Neural cell (in vitro differentiated cells): ENCODE data around the gene UGGT2. TPM values are rescaled to one million over a fixed set of nuclear protein-coding genes. Genes with fewer than 3 reads are reported as not detected.

Source experiments
- H2AFZ ChIP-seq: fragments of 200-600, 300-800 bp; sonication (generic), shearing (Covaris generic); 2 replicates; pipeline ENCODE4 v1.6.0; 2014; ENCODE audit warnings: low read depth, mild to moderate bottlenecking, antibody characterized with exemption, low read length, moderate library complexity
- H3F3A ChIP-seq: fragments of 200-600 bp; shearing (Covaris generic); 2 replicates; pipeline ENCODE4 v1.6.1; 2016; ENCODE audit warnings: mild to moderate bottlenecking, moderate library complexity, mixed read lengths, antibody characterized with exemption, low read length; ENCODE audit not compliant: insufficient read depth, poor library complexity, severe bottlenecking
- H3K27ac ChIP-seq: fragments of 200-600, 300-800 bp; sonication (generic), shearing (Covaris generic); 2 replicates; pipeline ENCODE4 v1.5.1; 2014; ENCODE audit warnings: mild to moderate bottlenecking, low read length, moderate library complexity
- H3K27me3 ChIP-seq: fragments of 300-800, 200-600 bp; sonication (generic), shearing (Covaris generic); 2 replicates; pipeline ENCODE4 v1.6.0; 2014; ENCODE audit warnings: mild to moderate bottlenecking, low read depth, low read length, moderate library complexity; ENCODE audit not compliant: insufficient read depth
- H3K36me3 ChIP-seq: fragments of 300-800, 200-600 bp; sonication (generic), shearing (Covaris generic); 2 replicates; pipeline ENCODE4 v1.5.1; 2014; ENCODE audit warnings: mild to moderate bottlenecking, antibody characterized with exemption, low read length, moderate library complexity; ENCODE audit not compliant: insufficient read depth
- H3K4me2 ChIP-seq: fragments of 300-800, 200-600 bp; sonication (generic), shearing (Covaris generic); 2 replicates; pipeline ENCODE4 v1.6.0; 2014; ENCODE audit warnings: mild to moderate bottlenecking, low read length
- H3K4me3 ChIP-seq: fragments of 300-800, 200-600 bp; sonication (generic), shearing (Covaris generic); 2 replicates; pipeline ENCODE4 v1.5.1; 2014; ENCODE audit warnings: mild to moderate bottlenecking, low read length, moderate library complexity
- H3K79me2 ChIP-seq: fragments of 200-600 bp; shearing (Covaris generic); replicated peaks from 2 replicates; pipeline ENCODE4 v1.6.0; 2014; ENCODE audit warnings: mild to moderate bottlenecking, low read length, moderate library complexity; ENCODE audit not compliant: insufficient read depth
- H3K9ac ChIP-seq: fragments of 300-800, 200-600 bp; sonication (generic), shearing (Covaris generic); 2 replicates; pipeline ENCODE4 v1.6.1; 2016; ENCODE audit warnings: mild to moderate bottlenecking, low read length, mixed read lengths
- H3K9me2 ChIP-seq: fragments of 200-600 bp; shearing (Covaris generic); 2 replicates; pipeline ENCODE4 v1.6.1; 2016; ENCODE audit warnings: mild to moderate bottlenecking, low read length, mixed read lengths; ENCODE audit not compliant: insufficient read depth
- H3K9me3 ChIP-seq: fragments of 200-600, 300-800 bp; sonication (generic), shearing (Covaris generic); 2 replicates; pipeline ENCODE4 v1.6.1; 2016; ENCODE audit warnings: mild to moderate bottlenecking, mixed run types, low read length, moderate library complexity, mixed read lengths
- H4K20me1 ChIP-seq: fragments of 200-600 bp; shearing (Covaris generic); 2 replicates; pipeline ENCODE4 v1.6.1; 2016; ENCODE audit warnings: mild to moderate bottlenecking, mixed run types; ENCODE audit not compliant: insufficient read depth
- CTCF ChIP-seq: fragments of 450-650 bp; IDR thresholded peaks from 2 replicates; pipeline ENCODE4 v1.5.1; 2014; ENCODE audit warnings: antibody characterized with exemption, mild to moderate bottlenecking, moderate library complexity; ENCODE audit not compliant: poor library complexity, severe bottlenecking
- EP300 ChIP-seq: fragments of 450-650 bp; conservative IDR thresholded peaks from 2 replicates; pipeline ENCODE4 v1.6.1; 2014; ENCODE audit warnings: antibody characterized with exemption, mild to moderate bottlenecking, moderate library complexity; ENCODE audit not compliant: poor library complexity, severe bottlenecking
- EZH2 ChIP-seq: fragments of 200-600, 300-800 bp; shearing (Covaris generic), sonication (generic); IDR thresholded peaks from 2 replicates; pipeline ENCODE4 v1.6.1; 2014; ENCODE audit warnings: antibody characterized with exemption, low read length, borderline replicate concordance, mild to moderate bottlenecking; ENCODE audit not compliant: insufficient read depth, poor library complexity, severe bottlenecking
- MXI1 ChIP-seq: fragments of 450-650 bp; conservative IDR thresholded peaks from 2 replicates; pipeline ENCODE4 v1.6.1; 2014; ENCODE audit warnings: antibody characterized with exemption, mild to moderate bottlenecking; ENCODE audit not compliant: poor library complexity, severe bottlenecking
- POLR2AphosphoS5 ChIP-seq: IDR thresholded peaks from 2 replicates; pipeline ENCODE4 v1.6.1; 2012
- RAD21 ChIP-seq: fragments of 450-650 bp; conservative IDR thresholded peaks from 2 replicates; pipeline ENCODE4 v1.6.1; 2014; ENCODE audit warnings: antibody characterized with exemption, mild to moderate bottlenecking, moderate library complexity
- SMC3 ChIP-seq: fragments of 450-650 bp; conservative IDR thresholded peaks from 2 replicates; pipeline ENCODE4 v1.6.1; 2014; ENCODE audit warnings: antibody characterized with exemption, mild to moderate bottlenecking, moderate library complexity; ENCODE audit not compliant: poor library complexity
- TAF1 ChIP-seq: IDR thresholded peaks from 2 replicates; pipeline ENCODE4 v1.6.1; 2012; ENCODE audit warnings: low read depth
- polyA plus RNA-seq: library from polyadenylated mRNA; depleted of rRNA; stranded (reverse); fragments of >200 nt; gene quantifications from 2 replicates; pipeline ENCODE4 v1.2.3, GENCODE V29; 2014
- TF ChIP-seq, protein P1 (sequence below): IDR thresholded peaks from 2 replicates; pipeline ENCODE4 v1.6.1; 2012; ENCODE audit warnings: borderline replicate concordance

UGGT2 gene
- polyA plus RNA-seq, 1 donor from 2014 or later = 35.3 TPM

DNA sequence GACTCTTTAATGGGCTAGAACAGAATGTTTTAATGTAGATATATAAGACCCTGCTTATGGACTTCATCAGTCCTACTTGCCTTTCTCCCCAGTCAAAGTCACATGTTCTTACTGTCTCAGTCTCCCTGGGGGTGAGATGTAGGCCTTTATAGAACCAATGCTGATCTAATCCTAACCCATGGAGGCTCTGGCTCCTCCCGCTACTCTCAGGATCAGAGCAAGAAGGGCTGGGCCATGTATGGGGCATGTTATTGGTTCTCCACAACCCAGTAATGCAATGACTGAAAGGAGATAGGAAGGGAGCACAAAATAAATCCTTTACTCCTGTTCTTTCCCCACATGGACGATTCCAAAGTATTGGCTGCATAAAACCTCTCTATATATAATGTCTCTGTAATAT is 82.3 kb downstream of the UGGT2 start:
- H3K9me2 ChIP-seq = no peaks in the 10 kb centered on the region
- H2AFZ ChIP-seq = no peak overlapping the region
- TF ChIP-seq POLR2AphosphoS5 = no peak
- TF ChIP-seq TAF1 = no peak
- TF ChIP-seq CTCF = no peak
- no peak for TF ChIP-seq RAD21
- TF ChIP-seq EP300 = no peak
- no peak for TF ChIP-seq EZH2
- no peak for TF ChIP-seq MXI1
- TF ChIP-seq, protein P1, sequence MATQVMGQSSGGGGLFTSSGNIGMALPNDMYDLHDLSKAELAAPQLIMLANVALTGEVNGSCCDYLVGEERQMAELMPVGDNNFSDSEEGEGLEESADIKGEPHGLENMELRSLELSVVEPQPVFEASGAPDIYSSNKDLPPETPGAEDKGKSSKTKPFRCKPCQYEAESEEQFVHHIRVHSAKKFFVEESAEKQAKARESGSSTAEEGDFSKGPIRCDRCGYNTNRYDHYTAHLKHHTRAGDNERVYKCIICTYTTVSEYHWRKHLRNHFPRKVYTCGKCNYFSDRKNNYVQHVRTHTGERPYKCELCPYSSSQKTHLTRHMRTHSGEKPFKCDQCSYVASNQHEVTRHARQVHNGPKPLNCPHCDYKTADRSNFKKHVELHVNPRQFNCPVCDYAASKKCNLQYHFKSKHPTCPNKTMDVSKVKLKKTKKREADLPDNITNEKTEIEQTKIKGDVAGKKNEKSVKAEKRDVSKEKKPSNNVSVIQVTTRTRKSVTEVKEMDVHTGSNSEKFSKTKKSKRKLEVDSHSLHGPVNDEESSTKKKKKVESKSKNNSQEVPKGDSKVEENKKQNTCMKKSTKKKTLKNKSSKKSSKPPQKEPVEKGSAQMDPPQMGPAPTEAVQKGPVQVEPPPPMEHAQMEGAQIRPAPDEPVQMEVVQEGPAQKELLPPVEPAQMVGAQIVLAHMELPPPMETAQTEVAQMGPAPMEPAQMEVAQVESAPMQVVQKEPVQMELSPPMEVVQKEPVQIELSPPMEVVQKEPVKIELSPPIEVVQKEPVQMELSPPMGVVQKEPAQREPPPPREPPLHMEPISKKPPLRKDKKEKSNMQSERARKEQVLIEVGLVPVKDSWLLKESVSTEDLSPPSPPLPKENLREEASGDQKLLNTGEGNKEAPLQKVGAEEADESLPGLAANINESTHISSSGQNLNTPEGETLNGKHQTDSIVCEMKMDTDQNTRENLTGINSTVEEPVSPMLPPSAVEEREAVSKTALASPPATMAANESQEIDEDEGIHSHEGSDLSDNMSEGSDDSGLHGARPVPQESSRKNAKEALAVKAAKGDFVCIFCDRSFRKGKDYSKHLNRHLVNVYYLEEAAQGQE = no peak
- no peak for TF ChIP-seq SMC3
- H3K27ac ChIP-seq = no peak overlapping the region
- no peaks in the 10 kb centered on the region for H3K27me3 ChIP-seq
- no peaks in the 10 kb centered on the region for H3K79me2 ChIP-seq
- H3K4me3 ChIP-seq = no peak overlapping the region
- H3K9ac ChIP-seq = no peak overlapping the region
- H3K9me3 ChIP-seq = no peaks in the 10 kb centered on the region
- H4K20me1 ChIP-seq = no peaks in the 10 kb centered on the region
- H3K36me3 ChIP-seq = no peaks in the 10 kb centered on the region
- no peak overlapping the region for H3K4me2 ChIP-seq
- H3F3A ChIP-seq = no peaks in the 10 kb centered on the region

DNA sequence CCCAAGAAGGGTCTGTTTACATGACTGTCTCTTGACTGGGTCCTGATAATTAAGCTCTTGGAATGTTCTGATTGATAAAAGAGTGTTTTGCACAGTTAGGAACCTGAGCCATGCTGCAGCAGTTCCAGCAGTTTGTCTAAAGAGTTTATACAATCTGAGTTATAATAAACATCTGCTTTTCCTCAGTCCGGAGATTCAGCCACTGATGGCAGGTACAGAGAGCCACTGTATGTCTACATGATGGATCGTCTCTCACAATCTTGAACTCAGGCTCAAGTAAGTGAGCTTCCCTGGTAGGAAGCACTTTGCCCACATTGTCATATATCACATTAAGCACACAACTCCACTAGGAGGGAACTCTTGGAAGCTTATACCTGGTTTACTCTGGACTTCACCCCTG is 84.3 kb downstream of the UGGT2 start:
- Histone ChIP-seq H4K20me1 (no peaks in the 10 kb centered on the region), H3K9ac (no peak overlapping the region), H3K4me3 (no peak overlapping the region), H3K9me2 (no peaks in the 10 kb centered on the region), H3K9me3 (no peaks in the 10 kb centered on the region), H3F3A (no peaks in the 10 kb centered on the region), H3K27ac (no peak overlapping the region), H3K4me2 (no peak overlapping the region), H3K36me3 (no peaks in the 10 kb centered on the region), H3K79me2 (no peaks in the 10 kb centered on the region), H3K27me3 (no peaks in the 10 kb centered on the region), H2AFZ (no peak overlapping the region)
- TF ChIP-seq TAF1 (no peak), EP300 (no peak), POLR2AphosphoS5 (no peak), CTCF (no peak), EZH2 (no peak), MXI1 (no peak), RAD21 (no peak), SMC3 (no peak)
- TF ChIP-seq, protein P1 = no peak
